GM12892 (cell line): ENCODE data around the gene CDKN2B-AS1.

Source experiments
- POLR2A ChIP-seq: IDR thresholded peaks from 2 replicates; pipeline ENCODE4 v1.6.1; 2011; ENCODE audit warnings: low read depth, low read length, control low read depth
- POLR2AphosphoS5 ChIP-seq: IDR thresholded peaks from 2 replicates; pipeline ENCODE4 v1.6.1; 2011; ENCODE audit warnings: low read depth, low read length, control low read depth
- TAF1 ChIP-seq: IDR thresholded peaks from 2 replicates; pipeline ENCODE4 v1.6.1; 2011; ENCODE audit warnings: low read depth, mild to moderate bottlenecking, control low read depth, low read length, borderline replicate concordance

GRCh38 chr9:22031655-22032411 lies 37.2 kb downstream of the CDKN2B-AS1 start:
- TF ChIP-seq POLR2AphosphoS5 (no peak), POLR2A (no peak), TAF1 (no peak)
